ENCODE measurements around the gene SLFN11.
"Not testable (repeated sequence)": the region's sequence is repeated elsewhere in the genome, so short reads cannot be mapped to it uniquely, and the experiment has no call there.

SLFN11 gene

DNA sequence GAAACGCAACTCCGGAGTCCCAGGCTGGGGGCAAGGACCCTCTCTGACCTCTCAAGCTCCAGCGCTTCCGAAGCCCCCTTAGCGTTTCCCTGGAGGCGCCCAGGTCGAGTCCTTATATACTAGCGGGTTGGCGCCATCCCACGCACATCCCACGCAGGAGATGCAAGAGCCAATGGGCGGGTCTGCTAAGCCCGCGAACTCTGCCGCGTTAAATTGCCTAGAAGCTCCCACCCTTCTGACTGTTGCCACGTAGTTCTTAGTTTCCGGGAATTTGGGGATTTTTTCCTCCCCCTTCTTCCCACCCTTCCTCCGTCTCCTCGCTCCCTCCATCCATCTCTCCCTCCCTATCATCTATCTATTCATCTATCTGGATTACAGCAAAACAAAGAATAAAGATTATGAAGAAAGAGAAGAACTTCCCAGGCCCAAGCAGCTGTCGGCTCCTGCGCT lies at the start of gene SLFN11:
TSS of gene SLFN11 (minus strand) at position 88 of the 450 bp plus-strand sequence. CDS start 9,814 bp downstream, outside the sequence.
- DNase-seq (ENCODE audit: extremely low read depth in 1 of 2, low read depth in 1 of 2), result peak; percentile 72 to 88

GRCh38 chr17:35421069-35421468 lies 47.6 kb upstream of the SLFN11 start:
- not testable (repeated sequence) for DNase-seq (ENCODE audit: extremely low read depth in 1 of 2, low read depth in 1 of 2)

- DNase-seq (ENCODE audit: extremely low read depth in 1 of 2, low read depth in 1 of 2), result no peak
These were observed 43.2 kb upstream of the SLFN11 start for GRCh38 chr17:35416659-35417058.

DNA sequence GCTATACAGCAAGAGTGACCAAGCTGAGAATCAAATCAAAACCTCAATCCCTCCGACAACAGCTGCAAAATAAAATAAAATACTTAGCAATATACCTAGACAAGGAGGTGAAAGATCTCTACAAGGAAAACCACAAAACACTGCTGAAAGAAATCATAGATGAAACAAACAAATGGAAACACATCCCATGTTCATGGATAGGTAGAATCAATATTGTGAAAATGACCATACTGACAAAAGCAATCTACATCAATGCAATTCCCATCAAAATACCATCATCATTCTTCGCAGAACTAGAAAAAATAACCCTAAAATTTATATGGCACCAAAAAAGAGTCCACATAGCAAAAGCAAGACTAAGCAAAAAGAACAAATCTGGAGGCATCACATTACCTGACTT lies 41.3 kb upstream of the SLFN11 start:
- DNase-seq (ENCODE audit: extremely low read depth in 1 of 2, low read depth in 1 of 2), result not testable (repeated sequence)

DNA sequence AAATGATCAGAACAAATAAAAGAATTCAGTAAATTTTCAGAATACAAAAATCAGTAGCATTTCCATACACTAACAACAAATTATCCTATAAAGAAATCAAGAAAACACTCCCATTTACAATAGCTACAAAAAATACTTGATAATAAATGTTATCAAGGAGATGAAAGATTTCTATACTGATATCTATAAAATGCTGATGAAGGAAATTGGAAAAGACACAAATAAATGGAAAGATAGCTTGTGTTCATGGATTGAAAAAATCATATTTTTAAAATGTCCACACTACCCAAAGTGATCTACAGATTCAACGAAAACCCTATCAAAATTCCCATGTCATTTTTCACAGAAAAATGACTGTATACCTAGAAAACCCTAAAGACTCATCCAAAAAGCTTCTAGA lies 40.8 kb upstream of the SLFN11 start:
- DNase-seq (ENCODE audit: extremely low read depth in 1 of 2, low read depth in 1 of 2), result no peak

- DNase-seq (ENCODE audit: extremely low read depth in 1 of 2, low read depth in 1 of 2), result no peak
These were observed 34.1 kb upstream of the SLFN11 start for GRCh38 chr17:35407531-35407930.

DNA sequence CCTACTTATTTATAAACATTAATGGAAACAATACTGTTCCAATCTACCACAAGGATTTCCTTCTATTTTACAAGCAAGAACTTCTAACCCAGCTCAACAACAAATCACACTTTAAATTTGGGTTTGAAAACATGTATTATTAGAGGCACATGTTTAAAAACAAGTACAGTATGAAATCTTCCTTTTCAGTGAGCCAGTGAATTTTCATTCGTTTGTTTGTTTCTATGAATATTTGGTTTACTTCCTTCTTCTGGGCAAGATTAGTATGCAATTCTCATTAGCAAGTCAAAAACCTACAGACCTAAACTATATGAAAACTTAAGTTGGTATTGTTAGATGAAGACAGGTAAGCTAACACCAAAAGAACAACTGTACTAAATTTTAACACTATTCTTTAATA lies 33.1 kb upstream of the SLFN11 start:
- no peak for DNase-seq (ENCODE audit: extremely low read depth in 1 of 2, low read depth in 1 of 2)

- no peak for DNase-seq (ENCODE audit: extremely low read depth in 1 of 2, low read depth in 1 of 2)
These were observed 30.9 kb upstream of the SLFN11 start for GRCh38 chr17:35404360-35404759.

GRCh38 chr17:35393783-35394182 lies 20.4 kb upstream of the SLFN11 start:
- DNase-seq (ENCODE audit: extremely low read depth in 1 of 2, low read depth in 1 of 2), result not testable (repeated sequence)

GRCh38 chr17:35390663-35391062 lies 17.2 kb upstream of the SLFN11 start:
- DNase-seq (ENCODE audit: extremely low read depth in 1 of 2, low read depth in 1 of 2), result no peak

- no peak for DNase-seq (ENCODE audit: extremely low read depth in 1 of 2, low read depth in 1 of 2)
These were observed 16.7 kb upstream of the SLFN11 start for GRCh38 chr17:35390156-35390555.

GRCh38 chr17:35387496-35387895 lies 14.1 kb upstream of the SLFN11 start:
- no peak for DNase-seq (ENCODE audit: extremely low read depth in 1 of 2, low read depth in 1 of 2)

GRCh38 chr17:35377706-35378105 lies 4.3 kb upstream of the SLFN11 start:
- no peak for DNase-seq (ENCODE audit: extremely low read depth in 1 of 2, low read depth in 1 of 2)

DNA sequence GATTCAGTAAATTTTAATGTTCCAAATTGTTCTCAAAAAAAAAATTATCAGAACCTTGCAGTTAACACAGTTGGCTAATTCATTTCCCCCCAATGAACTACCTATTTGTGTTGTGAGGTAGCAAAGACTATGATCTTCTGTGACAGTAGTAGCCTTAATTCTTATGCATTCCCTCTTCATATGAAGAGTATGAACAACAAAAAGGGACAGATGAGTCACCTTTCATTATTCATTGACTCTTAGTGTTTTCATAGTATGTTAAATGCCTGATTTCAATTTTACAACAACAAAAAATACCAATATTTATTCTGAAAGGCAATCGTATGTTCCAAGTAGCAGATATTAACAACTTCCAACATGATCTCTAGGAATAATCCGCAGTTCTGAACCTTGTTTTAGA lies 3.6 kb upstream of the SLFN11 start:
- DNase-seq (ENCODE audit: extremely low read depth in 1 of 2, low read depth in 1 of 2), result no peak

DNA sequence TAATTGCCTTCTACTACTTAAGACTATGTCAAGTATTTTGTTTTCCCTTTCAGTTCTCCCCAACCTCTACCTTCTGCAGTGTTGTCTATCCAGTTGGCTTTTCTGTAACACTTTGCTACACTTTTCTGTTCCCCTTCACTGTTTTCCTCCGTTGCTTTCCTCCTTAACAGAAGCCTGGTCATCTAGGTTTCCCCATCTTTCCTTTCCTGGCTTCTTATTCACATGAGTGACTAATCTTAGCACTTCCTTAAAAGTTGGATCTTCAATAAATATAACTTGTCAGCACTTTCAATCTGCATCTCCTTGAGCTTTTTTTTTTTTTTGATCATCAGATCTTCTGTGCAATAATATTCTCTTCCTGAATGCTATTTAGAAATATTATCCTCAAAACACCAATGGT lies 2.8 kb upstream of the SLFN11 start:
- no peak for DNase-seq (ENCODE audit: extremely low read depth in 1 of 2, low read depth in 1 of 2)

DNA sequence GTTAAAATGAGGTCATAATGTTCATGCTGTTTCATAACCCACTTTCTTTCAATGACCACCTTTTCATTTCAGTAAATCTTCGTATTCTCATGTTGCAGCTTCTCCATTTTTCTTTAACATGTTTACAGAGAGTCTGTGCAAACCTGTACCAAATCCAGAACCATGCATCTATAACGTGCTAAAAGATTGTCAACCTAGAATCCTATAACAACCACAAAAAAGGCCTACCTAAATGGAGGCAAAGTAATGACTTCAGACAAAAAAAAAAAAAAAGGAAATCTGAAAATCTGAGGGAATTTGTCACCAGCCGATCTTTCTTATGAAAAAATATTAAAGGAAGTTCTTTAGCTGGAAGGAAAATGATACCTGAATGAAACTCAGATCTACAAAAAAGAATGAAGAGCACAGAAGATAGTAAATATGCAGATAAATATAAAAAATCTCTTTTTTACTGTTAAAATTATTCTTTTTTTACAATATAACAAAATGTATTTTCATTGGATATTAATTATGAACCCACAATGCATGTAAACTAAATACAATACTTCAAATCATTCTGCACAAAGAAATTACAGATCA lies 1.4 kb upstream of the SLFN11 start:
- no peak for DNase-seq (ENCODE audit: extremely low read depth in 1 of 2, low read depth in 1 of 2)

GRCh38 chr17:35373984-35374765 lies 754 bp upstream of the SLFN11 start:
- DNase-seq (ENCODE audit: extremely low read depth in 1 of 2, low read depth in 1 of 2), result no peak

GRCh38 chr17:35372846-35373533 lies 431 bp downstream of the SLFN11 start:
- DNase-seq (ENCODE audit: extremely low read depth in 1 of 2, low read depth in 1 of 2), result no peak

DNA sequence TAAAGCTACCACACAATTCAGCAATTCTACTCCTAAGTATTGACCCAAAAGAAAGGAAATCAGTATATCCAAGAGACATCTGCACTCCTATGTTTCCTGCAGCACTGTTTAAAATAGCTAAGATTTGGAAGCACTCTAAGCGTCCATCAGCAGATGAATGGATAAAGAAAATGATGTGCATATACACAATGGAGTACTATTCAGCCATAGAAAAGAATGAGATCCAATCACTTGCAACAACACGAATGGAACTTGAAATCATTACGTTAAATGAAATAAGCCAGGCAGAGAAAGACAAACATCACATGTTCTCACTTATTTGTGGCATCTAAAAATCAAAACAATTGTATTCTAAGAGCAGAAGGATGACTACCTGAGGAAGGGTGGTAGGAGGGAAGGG lies 1.5 kb downstream of the SLFN11 start:
- no peak for DNase-seq (ENCODE audit: extremely low read depth in 1 of 2, low read depth in 1 of 2)

DNA sequence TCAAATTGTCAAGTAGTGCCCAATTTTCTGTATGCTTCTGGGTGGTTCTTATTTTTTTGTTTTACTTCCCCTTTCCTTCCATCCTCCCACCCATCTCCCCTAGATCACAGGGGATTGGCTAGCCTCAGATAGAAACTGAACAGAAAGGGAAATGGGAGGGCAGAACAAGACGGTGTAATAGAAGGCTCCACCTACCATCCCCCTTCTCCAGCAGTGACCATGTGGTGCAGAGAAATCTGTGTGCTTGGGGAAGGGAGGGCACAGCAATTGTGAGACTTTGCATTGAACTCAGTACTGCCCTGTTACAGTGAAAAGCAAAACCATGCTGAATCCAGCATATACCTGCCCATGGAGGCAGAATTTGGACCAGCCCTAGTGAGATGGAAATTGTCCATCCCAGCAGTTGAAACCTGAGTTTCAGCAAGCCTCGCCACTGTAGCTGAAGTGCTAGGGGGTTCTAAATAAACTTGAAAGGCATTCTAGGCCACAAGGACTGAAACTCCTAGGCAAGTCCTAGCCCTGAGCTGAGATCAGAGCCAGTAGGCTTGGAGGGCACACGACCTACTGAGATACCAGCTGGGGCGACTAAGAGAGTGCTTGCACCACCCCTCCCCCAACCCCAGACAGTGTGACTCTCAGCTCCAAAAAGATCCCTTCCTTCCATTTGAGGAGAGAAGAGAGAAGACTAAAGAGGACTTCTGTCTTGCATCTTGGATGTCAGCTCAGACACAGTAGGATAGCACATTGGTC lies 5.2 kb downstream of the SLFN11 start:
- no peak for DNase-seq (ENCODE audit: extremely low read depth in 1 of 2, low read depth in 1 of 2)

GRCh38 chr17:35361027-35361426 lies 12.4 kb downstream of the SLFN11 start:
- DNase-seq (ENCODE audit: extremely low read depth in 1 of 2, low read depth in 1 of 2), result no peak
